ENCODE measurements around the gene PLA2G4E.

The PLA2G4E gene

GRCh38 chr15:41985236-41986160, 35.3 kb downstream of the PLA2G4E start:
- H3K36me3 ChIP-seq (ENCODE audit: control insufficient read depth, insufficient read depth, low read length): no peaks in the 10 kb centered on the region
- H3K27ac ChIP-seq (ENCODE audit: insufficient read depth, low read depth, low read length, poor library complexity, severe bottlenecking): no peak overlapping the region
- 91 to 93% methylated on average over 19 of the region's 19 CpGs for WGBS, 2 experiments
- peaks cover 10% of the 10 kb centered on the region for H3K4me1 ChIP-seq (ENCODE audit: control insufficient read depth, insufficient read depth, low read length)
- no peaks in the 10 kb centered on the region for H3K27me3 ChIP-seq (ENCODE audit: control insufficient read depth, insufficient read depth, low read length, poor library complexity, severe bottlenecking)
- H3K4me3 ChIP-seq (ENCODE audit: insufficient read depth, low read depth, low read length): no peak overlapping the region
- no peaks in the 10 kb centered on the region for H3K9me3 ChIP-seq (ENCODE audit: control insufficient read depth, low read length)

DNA sequence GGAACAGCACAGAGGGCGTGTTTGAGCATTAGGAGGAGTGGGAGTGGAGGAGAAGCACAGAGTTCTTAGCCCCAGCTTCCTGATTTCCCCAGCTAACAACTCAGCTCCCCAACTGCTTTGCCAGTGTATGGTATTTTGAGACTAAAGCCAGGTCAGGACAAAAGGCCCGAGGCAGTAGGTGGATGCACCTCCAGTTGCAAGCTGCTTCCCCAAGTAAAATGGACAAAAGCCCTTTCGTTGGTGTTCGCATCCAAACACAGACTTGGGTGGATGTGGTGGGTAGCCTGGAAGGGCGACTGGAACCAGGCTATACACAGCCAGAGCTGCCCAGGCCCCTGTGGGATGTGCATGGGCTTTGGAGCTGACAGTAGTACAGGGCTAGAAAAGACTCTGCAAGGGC, 36.2 kb downstream of the PLA2G4E start:
- Histone ChIP-seq H3K9me3 (ENCODE audit: control insufficient read depth, low read length) (no peaks in the 10 kb centered on the region), H3K36me3 (ENCODE audit: control insufficient read depth, insufficient read depth, low read length) (no peaks in the 10 kb centered on the region), H3K4me1 (ENCODE audit: control insufficient read depth, insufficient read depth, low read length) (peaks cover 2% of the 10 kb centered on the region), H3K4me3 (ENCODE audit: insufficient read depth, low read depth, low read length) (no peak overlapping the region), H3K27ac (ENCODE audit: insufficient read depth, low read depth, low read length, poor library complexity, severe bottlenecking) (no peak overlapping the region), H3K27me3 (ENCODE audit: control insufficient read depth, insufficient read depth, low read length, poor library complexity, severe bottlenecking) (no peaks in the 10 kb centered on the region)
- WGBS, 2 experiments: 92 to 93% methylated on average over 5 of the region's 5 CpGs

GRCh38 chr15:41983621-41984571, 36.9 kb downstream of the PLA2G4E start:
- Histone ChIP-seq H3K4me1 (ENCODE audit: control insufficient read depth, insufficient read depth, low read length) (no peaks in the 10 kb centered on the region), H3K4me3 (ENCODE audit: insufficient read depth, low read depth, low read length) (no peak overlapping the region), H3K27ac (ENCODE audit: insufficient read depth, low read depth, low read length, poor library complexity, severe bottlenecking) (no peak overlapping the region), H3K9me3 (ENCODE audit: control insufficient read depth, low read length) (no peaks in the 10 kb centered on the region), H3K36me3 (ENCODE audit: control insufficient read depth, insufficient read depth, low read length) (no peaks in the 10 kb centered on the region), H3K27me3 (ENCODE audit: control insufficient read depth, insufficient read depth, low read length, poor library complexity, severe bottlenecking) (no peaks in the 10 kb centered on the region)
- 94% methylated on average over 17 of the region's 17 CpGs for WGBS, 2 experiments

DNA sequence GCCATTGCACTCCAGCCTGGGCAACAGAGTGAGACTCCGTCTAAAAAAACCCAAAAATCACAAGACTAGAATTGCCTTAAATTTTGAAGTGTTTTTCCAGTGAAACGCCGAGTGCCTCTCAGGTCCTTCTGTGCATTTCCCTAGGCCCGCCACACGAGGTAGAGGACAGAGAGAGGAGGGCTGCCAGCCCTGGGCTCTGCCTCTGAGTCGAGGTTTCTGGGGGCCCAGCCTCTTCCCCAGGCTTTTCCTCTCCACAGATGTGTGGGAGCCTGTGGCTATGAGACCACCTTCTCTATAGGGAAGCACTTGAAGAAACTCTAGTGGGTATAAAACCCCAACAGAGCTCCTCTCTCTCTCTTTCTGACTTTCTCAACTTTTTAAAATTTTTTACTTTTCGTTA, 37.6 kb downstream of the PLA2G4E start:
- Histone ChIP-seq H3K36me3 (ENCODE audit: control insufficient read depth, insufficient read depth, low read length) (no peaks in the 10 kb centered on the region), H3K4me3 (ENCODE audit: insufficient read depth, low read depth, low read length) (no peak overlapping the region), H3K27me3 (ENCODE audit: control insufficient read depth, insufficient read depth, low read length, poor library complexity, severe bottlenecking) (no peaks in the 10 kb centered on the region), H3K4me1 (ENCODE audit: control insufficient read depth, insufficient read depth, low read length) (no peaks in the 10 kb centered on the region), H3K27ac (ENCODE audit: insufficient read depth, low read depth, low read length, poor library complexity, severe bottlenecking) (no peak overlapping the region), H3K9me3 (ENCODE audit: control insufficient read depth, low read length) (no peaks in the 10 kb centered on the region)
- 74 to 83% methylated on average over 7 of the region's 7 CpGs for WGBS, 2 experiments

GRCh38 chr15:41982133-41982930, 38.5 kb downstream of the PLA2G4E start:
- Histone ChIP-seq H3K9me3 (ENCODE audit: control insufficient read depth, low read length) (no peaks in the 10 kb centered on the region), H3K36me3 (ENCODE audit: control insufficient read depth, insufficient read depth, low read length) (no peaks in the 10 kb centered on the region), H3K4me3 (ENCODE audit: insufficient read depth, low read depth, low read length) (no peak overlapping the region), H3K4me1 (ENCODE audit: control insufficient read depth, insufficient read depth, low read length) (no peaks in the 10 kb centered on the region), H3K27me3 (ENCODE audit: control insufficient read depth, insufficient read depth, low read length, poor library complexity, severe bottlenecking) (no peaks in the 10 kb centered on the region), H3K27ac (ENCODE audit: insufficient read depth, low read depth, low read length, poor library complexity, severe bottlenecking) (no peak overlapping the region)
- WGBS, 2 experiments: 92 to 94% methylated on average over 10 of the region's 10 CpGs

- WGBS, 2 experiments: 92 to 96% methylated on average over 10 of the region's 10 CpGs
- Histone ChIP-seq H3K4me3 (ENCODE audit: insufficient read depth, low read depth, low read length) (no peak overlapping the region), H3K36me3 (ENCODE audit: control insufficient read depth, insufficient read depth, low read length) (no peaks in the 10 kb centered on the region)
These were observed 39.3 kb downstream of the PLA2G4E start for GRCh38 chr15:41981371-41982132.

DNA sequence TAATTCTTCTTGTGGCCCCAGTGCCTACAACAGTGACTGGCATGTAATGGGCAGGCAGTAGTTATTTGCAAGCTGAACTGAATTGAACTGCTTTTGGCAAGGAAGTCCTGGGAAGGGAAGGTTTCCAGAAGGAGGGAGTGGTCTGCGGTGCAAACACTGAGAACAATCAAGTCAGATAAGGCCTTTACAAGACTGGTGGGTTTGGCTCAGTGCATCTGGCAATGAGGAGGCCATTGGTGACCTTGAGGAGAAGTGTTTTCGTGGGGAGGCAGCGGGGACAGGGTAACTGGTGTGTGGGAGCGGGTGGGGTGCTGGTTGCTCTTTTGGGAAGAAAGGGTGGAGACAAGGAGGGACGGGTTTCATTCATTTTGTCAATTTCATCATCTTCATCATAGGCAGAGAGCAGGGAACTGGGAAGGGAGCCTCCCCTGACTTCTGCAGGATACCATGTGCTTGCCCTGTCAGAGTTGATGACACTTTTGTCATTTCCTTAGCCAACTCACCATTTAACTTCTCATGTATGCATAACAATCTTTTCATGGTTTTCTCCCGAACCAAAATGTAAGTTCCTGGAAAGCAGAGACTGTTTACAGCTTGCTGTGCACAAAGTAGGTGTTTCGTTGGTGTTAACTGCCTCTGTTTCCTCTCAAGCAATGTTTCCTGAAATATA, 40.1 kb downstream of the PLA2G4E start:
- no peaks in the 10 kb centered on the region for H3K27me3 ChIP-seq (ENCODE audit: control insufficient read depth, insufficient read depth, low read length, poor library complexity, severe bottlenecking)
- no peaks in the 10 kb centered on the region for H3K9me3 ChIP-seq (ENCODE audit: control insufficient read depth, low read length)
- 93 to 94% methylated on average over 7 of the region's 7 CpGs for WGBS, 2 experiments
- no peaks in the 10 kb centered on the region for H3K4me1 ChIP-seq (ENCODE audit: control insufficient read depth, insufficient read depth, low read length)
- no peaks in the 10 kb centered on the region for H3K36me3 ChIP-seq (ENCODE audit: control insufficient read depth, insufficient read depth, low read length)
- H3K27ac ChIP-seq (ENCODE audit: insufficient read depth, low read depth, low read length, poor library complexity, severe bottlenecking): no peak overlapping the region
- no peak overlapping the region for H3K4me3 ChIP-seq (ENCODE audit: insufficient read depth, low read depth, low read length)

More at GRCh38 chr15:41981371-41982132, 39.3 kb downstream of the PLA2G4E start:
- Histone ChIP-seq H3K4me1 (ENCODE audit: control insufficient read depth, insufficient read depth, low read length) (no peaks in the 10 kb centered on the region), H3K27ac (ENCODE audit: insufficient read depth, low read depth, low read length, poor library complexity, severe bottlenecking) (no peak overlapping the region), H3K27me3 (ENCODE audit: control insufficient read depth, insufficient read depth, low read length, poor library complexity, severe bottlenecking) (no peaks in the 10 kb centered on the region), H3K9me3 (ENCODE audit: control insufficient read depth, low read length) (no peaks in the 10 kb centered on the region)

GRCh38 chr15:41979493-41980266, 41.2 kb downstream of the PLA2G4E start:
- Histone ChIP-seq H3K27ac (ENCODE audit: insufficient read depth, low read depth, low read length, poor library complexity, severe bottlenecking) (no peak overlapping the region), H3K9me3 (ENCODE audit: control insufficient read depth, low read length) (no peaks in the 10 kb centered on the region), H3K4me3 (ENCODE audit: insufficient read depth, low read depth, low read length) (no peak overlapping the region), H3K36me3 (ENCODE audit: control insufficient read depth, insufficient read depth, low read length) (no peaks in the 10 kb centered on the region), H3K27me3 (ENCODE audit: control insufficient read depth, insufficient read depth, low read length, poor library complexity, severe bottlenecking) (no peaks in the 10 kb centered on the region), H3K4me1 (ENCODE audit: control insufficient read depth, insufficient read depth, low read length) (no peaks in the 10 kb centered on the region)
- WGBS, 2 experiments: 91 to 95% methylated on average over 5 of the region's 5 CpGs

Data from ectodermal cell (in vitro differentiated cells).